Activated CD8-positive, alpha-beta T cell treated with anti-CD3 and anti-CD28 coated beads, Interleukin-2, amount 10 ng/mL, durations not matched to agents 7 days and 5 days (primary cell): Measurements from ENCODE around the gene KRTAP21-1. TPM values are rescaled to one million over a fixed set of nuclear protein-coding genes. Genes with fewer than 3 reads are reported as not detected.
"Not testable (repeated sequence)": the region's sequence is repeated elsewhere in the genome, so short reads cannot be mapped to it uniquely, and the experiment has no call there.

Experiments used
- ATAC-seq: fragments of 150-1000 bp; cut with Tn5 transposase; one replicate; pipeline ENCODE4 v1.10.0; 2021; ENCODE audit warnings: moderate library complexity
- CTCF ChIA-PET: fragments of 350-600 bp; sonication (Branson Sonifier 250); formaldehyde crosslinking; loops from one replicate; lab custom pipeline; 2021; ENCODE audit warnings: antibody characterized with exemption; lab: Charles Lee
- POLR2A ChIA-PET: fragments of 350-600 bp; sonication (Branson Sonifier 250); formaldehyde crosslinking; loops from one replicate; lab custom pipeline; 2021; ENCODE audit warnings: antibody characterized with exemption; lab: Charles Lee
- DNase-seq: peaks from one replicate; pipeline ENCODE4 v3.0.0-alpha.2; 2020
- H3K27ac Mint-ChIP-seq: one replicate; pipeline ENCODE4 v1.8.0; 2021; ENCODE audit warnings: mild to moderate bottlenecking, mixed read lengths
- H3K27me3 Mint-ChIP-seq: one replicate; pipeline ENCODE4 v1.8.0; 2021; ENCODE audit warnings: low read depth, mixed read lengths
- H3K36me3 Mint-ChIP-seq: one replicate; pipeline ENCODE4 v1.8.0; 2021; ENCODE audit warnings: low read depth, mixed read lengths
- H3K4me1 Mint-ChIP-seq: one replicate; pipeline ENCODE4 v1.8.0; 2021; ENCODE audit warnings: low read depth, mixed read lengths
- H3K4me3 Mint-ChIP-seq: one replicate; pipeline ENCODE4 v1.8.0; 2021; ENCODE audit warnings: mild to moderate bottlenecking, mixed read lengths
- H3K9me3 Mint-ChIP-seq: one replicate; pipeline ENCODE4 v1.8.0; 2022; ENCODE audit warnings: mixed read lengths; ENCODE audit not compliant: insufficient read depth
- total RNA-seq, 2 experiments: library from RNA; stranded (reverse); gene quantifications; one replicate each; pipeline ENCODE4 v1.2.3, GENCODE V29; 2021

The KRTAP21-1 gene
- total RNA-seq = not detected

- ATAC-seq, H3K9me3 Mint-ChIP-seq, H3K36me3 Mint-ChIP-seq, H3K4me1 Mint-ChIP-seq, CTCF ChIA-PET, H3K27me3 Mint-ChIP-seq, H3K4me3 Mint-ChIP-seq, DNase-seq, H3K27ac Mint-ChIP-seq, POLR2A ChIA-PET: not testable (repeated sequence)
These were observed at the start of gene KRTAP21-1 for GRCh38 chr21:30755328-30755727. KRTAP21-1 (minus strand) TSS chr21:30755428; CDS start chr21:30755378, 50 bp downstream.

DNA sequence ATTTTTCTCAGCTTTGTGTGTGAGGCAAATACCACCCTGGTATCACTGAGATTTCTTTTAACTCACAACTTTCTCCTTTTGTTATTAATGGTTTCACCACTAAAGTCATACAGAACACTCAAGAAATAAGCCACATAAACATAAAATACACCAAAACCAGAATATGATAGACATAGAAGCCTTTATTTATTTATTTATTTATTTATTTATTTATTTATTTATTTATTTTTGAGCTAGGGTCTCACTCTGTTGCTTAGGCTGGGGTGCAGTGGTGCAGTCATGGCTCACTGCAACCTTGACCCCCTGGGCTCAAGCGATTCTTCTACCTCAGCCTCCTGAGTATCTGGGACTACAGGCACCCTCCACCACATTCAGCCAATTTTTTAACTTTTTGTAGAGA is 45.4 kb upstream of the KRTAP21-1 start:
- Mint-ChIP-seq H3K27ac (no peak overlapping the region), H3K4me1 (no peaks in the 10 kb centered on the region), H3K27me3 (peaks cover 3% of the 10 kb centered on the region), H3K9me3 (no peaks in the 10 kb centered on the region), H3K36me3 (no peaks in the 10 kb centered on the region), H3K4me3 (no peak overlapping the region)
- ATAC-seq = no peak
- ChIA-PET CTCF (no interaction called here), POLR2A (no interaction called here)
- DNase-seq = no peak

- H3K9me3 Mint-ChIP-seq = no peaks in the 10 kb centered on the region
- ATAC-seq (no peak), DNase-seq (no peak)
- ChIA-PET CTCF (no interaction called here), POLR2A (no interaction called here)
- H3K4me3 Mint-ChIP-seq = no peak overlapping the region
- no peak overlapping the region for H3K27ac Mint-ChIP-seq
- no peaks in the 10 kb centered on the region for H3K36me3 Mint-ChIP-seq
- H3K27me3 Mint-ChIP-seq = peaks cover 5% of the 10 kb centered on the region
- no peaks in the 10 kb centered on the region for H3K4me1 Mint-ChIP-seq
These were observed 38.5 kb upstream of the KRTAP21-1 start for GRCh38 chr21:30793581-30794314.

- POLR2A ChIA-PET = no interaction called here
- no peaks in the 10 kb centered on the region for H3K4me1 Mint-ChIP-seq
- H3K9me3 Mint-ChIP-seq = no peaks in the 10 kb centered on the region
- peaks cover 6% of the 10 kb centered on the region for H3K27me3 Mint-ChIP-seq
- no peak overlapping the region for H3K4me3 Mint-ChIP-seq
- CTCF ChIA-PET = no interaction called here
- ATAC-seq (no peak), DNase-seq (no peak)
- no peak overlapping the region for H3K27ac Mint-ChIP-seq
- H3K36me3 Mint-ChIP-seq = no peaks in the 10 kb centered on the region
These were observed 24.0 kb upstream of the KRTAP21-1 start for GRCh38 chr21:30779249-30779648.

DNA sequence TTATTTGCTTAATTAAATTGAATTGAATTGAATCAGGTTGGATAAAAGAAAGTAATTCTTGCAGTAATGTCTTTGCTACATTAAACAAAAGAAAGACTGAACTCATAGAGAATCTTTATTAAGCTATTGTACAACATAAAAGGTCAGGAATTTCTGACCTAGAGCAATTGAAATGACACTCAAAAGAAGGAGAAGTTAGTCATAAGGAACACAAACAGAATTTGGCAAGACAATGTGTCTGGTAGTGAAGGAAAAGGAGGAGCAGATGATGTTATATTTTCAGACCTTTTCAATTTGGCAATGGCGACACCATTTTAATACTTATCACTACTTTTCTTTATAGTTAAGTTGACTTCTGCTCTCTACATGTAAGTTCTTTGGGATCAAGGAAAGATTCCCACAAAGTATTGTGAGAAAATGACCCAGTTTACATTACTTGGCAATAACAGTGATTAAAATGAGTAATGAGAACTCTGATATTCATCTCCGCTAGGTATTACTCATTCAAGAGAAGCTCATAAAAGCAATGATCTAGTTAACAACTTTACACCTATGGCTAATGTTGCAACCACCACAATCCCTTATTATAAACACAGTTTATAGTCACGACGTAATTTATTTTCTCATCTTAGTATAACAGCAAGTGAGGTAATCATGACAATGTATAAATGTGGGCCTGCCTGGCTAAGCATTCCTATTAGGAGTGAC is 14.7 kb upstream of the KRTAP21-1 start:
- no peaks in the 10 kb centered on the region for H3K4me1 Mint-ChIP-seq
- DNase-seq = no peak
- CTCF ChIA-PET = no interaction called here

GRCh38 chr21:30760776-30761175 is 5.5 kb upstream of the KRTAP21-1 start:
- Mint-ChIP-seq H3K9me3 (no peaks in the 10 kb centered on the region), H3K4me1 (no peaks in the 10 kb centered on the region), H3K27me3 (no peaks in the 10 kb centered on the region), H3K27ac (no peak overlapping the region), H3K36me3 (no peaks in the 10 kb centered on the region), H3K4me3 (no peak overlapping the region)
- ChIA-PET CTCF (no interaction called here), POLR2A (no interaction called here)
- ATAC-seq = no peak
- no peak for DNase-seq

More for the DNA sequence above, 14.7 kb upstream of the KRTAP21-1 start:
- Mint-ChIP-seq H3K27me3 (no peaks in the 10 kb centered on the region), H3K4me3 (no peak overlapping the region), H3K9me3 (no peaks in the 10 kb centered on the region), H3K36me3 (no peaks in the 10 kb centered on the region), H3K27ac (no peak overlapping the region)
- no peak for ATAC-seq
- POLR2A ChIA-PET = no interaction called here

DNA sequence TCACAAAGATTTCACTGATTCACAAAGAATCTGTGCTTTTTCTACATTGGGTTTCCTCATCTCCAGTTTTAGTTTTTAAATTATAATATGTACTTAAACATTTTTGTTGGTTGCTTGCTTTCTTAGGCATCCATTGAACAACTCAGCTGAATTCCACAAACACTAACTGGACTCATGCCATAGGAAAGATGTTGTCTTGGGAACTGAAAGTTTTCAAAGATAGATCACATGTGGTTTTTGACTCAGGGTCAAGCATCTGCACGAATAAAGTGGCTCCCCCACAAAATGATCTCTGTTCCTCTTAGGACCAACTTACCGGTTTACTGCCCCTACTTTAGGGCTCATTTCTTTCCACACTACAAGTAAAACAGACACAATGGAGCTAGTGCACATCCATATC is 3.1 kb upstream of the KRTAP21-1 start:
- POLR2A ChIA-PET = no interaction called here
- Mint-ChIP-seq H3K9me3 (no peaks in the 10 kb centered on the region), H3K36me3 (no peaks in the 10 kb centered on the region), H3K27ac (no peak overlapping the region), H3K4me1 (no peaks in the 10 kb centered on the region), H3K4me3 (no peak overlapping the region), H3K27me3 (no peaks in the 10 kb centered on the region)
- ATAC-seq (no peak), DNase-seq (no peak)
- CTCF ChIA-PET = no interaction called here

DNA sequence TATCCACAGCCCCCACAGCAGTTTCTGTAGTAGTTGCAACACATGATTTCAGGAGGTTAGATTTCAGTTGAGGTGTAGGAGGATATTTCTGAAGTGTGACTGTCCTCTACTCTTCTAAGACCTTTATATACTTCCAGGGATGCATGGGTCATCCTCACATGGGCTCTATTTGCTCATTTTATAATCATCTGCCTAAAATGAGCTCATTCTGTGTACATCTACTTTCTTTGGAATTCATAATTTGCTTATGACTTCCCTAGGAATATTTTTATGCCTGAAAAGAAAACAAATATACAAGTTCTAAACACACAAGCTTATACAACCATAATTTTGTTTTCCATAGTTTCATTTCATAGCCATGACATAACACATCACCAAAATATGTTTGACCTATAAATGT is 8.1 kb downstream of the KRTAP21-1 start, which contains the start of gene KRTAP21-2:
Gene KRTAP21-2, minus strand, starts transcription at position 101 of the 400 bp plus-strand sequence. Its CDS starts 57 bp downstream, at position 44.
- Mint-ChIP-seq H3K27me3 (peaks cover 3% of the 10 kb centered on the region), H3K9me3 (no peaks in the 10 kb centered on the region), H3K27ac (no peak within 1 kb of the TSS), H3K36me3 (no peaks in the 10 kb centered on the region), H3K4me3 (no peak within 1 kb of the TSS), H3K4me1 (no peaks in the 10 kb centered on the region)
- ChIA-PET POLR2A (interaction anchor here (0.6 kb wide), 1 partner anchor 860 kb away, joined by 3 read pairs; no protein-coding TSS in a partner anchor), CTCF (no interaction called here)
- no peak for DNase-seq
- no peak for ATAC-seq

DNA sequence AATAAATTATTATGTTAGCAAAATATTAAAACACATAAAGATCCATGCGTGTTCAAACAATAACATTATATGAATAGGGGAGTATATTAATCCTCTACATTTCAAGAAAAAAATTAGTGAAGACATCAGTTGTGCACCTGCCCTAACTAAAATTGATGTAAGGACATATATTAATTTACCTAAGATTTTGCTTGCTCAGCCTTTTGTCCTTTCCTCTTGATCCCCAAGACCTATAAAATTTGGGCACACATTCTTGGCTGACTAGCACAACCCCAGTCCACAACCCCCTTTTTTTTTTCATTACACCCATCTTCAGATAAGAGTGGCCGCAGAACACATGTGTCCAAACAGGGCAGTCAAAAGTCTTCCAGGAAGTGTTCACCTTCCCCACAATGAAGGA is 14.8 kb downstream of the KRTAP21-1 start:
- H3K4me3 Mint-ChIP-seq = no peak overlapping the region
- ChIA-PET CTCF (no interaction called here), POLR2A (no interaction called here)
- ATAC-seq (no peak), DNase-seq (no peak)
- H3K27ac Mint-ChIP-seq = no peak overlapping the region
- no peaks in the 10 kb centered on the region for H3K27me3 Mint-ChIP-seq
- no peaks in the 10 kb centered on the region for H3K4me1 Mint-ChIP-seq
- H3K9me3 Mint-ChIP-seq = no peaks in the 10 kb centered on the region
- no peaks in the 10 kb centered on the region for H3K36me3 Mint-ChIP-seq

- Mint-ChIP-seq H3K4me1 (no peaks in the 10 kb centered on the region), H3K9me3 (no peaks in the 10 kb centered on the region), H3K4me3 (no peak overlapping the region), H3K27ac (no peak overlapping the region), H3K27me3 (no peaks in the 10 kb centered on the region), H3K36me3 (no peaks in the 10 kb centered on the region)
- no peak for ATAC-seq
- CTCF ChIA-PET = no interaction called here
- POLR2A ChIA-PET = no interaction called here
- DNase-seq = no peak
These were observed 22.2 kb downstream of the KRTAP21-1 start for GRCh38 chr21:30733026-30733425.

DNA sequence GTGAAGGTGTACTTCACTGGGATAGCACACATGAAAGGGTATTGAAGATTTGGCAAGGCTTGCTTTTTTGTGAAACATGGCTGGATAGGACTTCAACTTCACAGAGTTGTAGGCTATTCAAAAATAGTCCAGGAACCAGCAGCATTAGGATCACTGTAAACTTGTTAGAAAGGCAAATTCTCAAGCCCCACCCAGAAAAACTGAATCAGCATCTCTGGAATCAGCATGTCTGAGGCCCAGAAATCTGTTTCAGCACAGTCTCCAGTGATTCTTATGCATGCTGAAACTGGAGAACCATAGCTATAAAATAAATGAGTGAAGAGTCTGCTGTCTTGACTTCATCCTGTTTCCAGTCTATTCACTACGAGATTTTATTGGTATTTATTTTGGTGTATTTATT is 28.5 kb downstream of the KRTAP21-1 start:
- no peaks in the 10 kb centered on the region for H3K4me1 Mint-ChIP-seq
- no peak overlapping the region for H3K27ac Mint-ChIP-seq
- ChIA-PET CTCF (no interaction called here), POLR2A (no interaction called here)
- H3K4me3 Mint-ChIP-seq = no peak overlapping the region
- H3K9me3 Mint-ChIP-seq = no peaks in the 10 kb centered on the region
- no peak for DNase-seq
- no peaks in the 10 kb centered on the region for H3K27me3 Mint-ChIP-seq
- no peak for ATAC-seq
- H3K36me3 Mint-ChIP-seq = no peaks in the 10 kb centered on the region

DNA sequence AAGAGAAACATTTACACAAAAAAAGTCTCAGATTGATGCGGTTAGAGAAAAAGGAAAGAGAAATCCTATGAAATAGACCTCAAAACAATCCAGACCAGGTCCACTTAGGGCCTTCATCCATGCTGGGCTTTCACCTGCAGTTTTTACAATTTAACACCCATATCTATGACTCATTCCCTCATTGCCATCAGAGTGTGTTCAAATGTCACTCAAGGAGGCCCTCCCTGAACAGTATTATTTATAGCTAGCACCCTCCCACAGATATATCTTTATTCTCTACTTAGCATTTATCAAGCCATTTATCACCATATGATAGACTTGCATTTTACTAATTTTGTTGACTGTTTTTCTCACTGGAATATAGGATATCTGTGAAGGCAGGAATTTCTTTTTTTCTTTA is 35.8 kb downstream of the KRTAP21-1 start:
- H3K36me3 Mint-ChIP-seq = no peaks in the 10 kb centered on the region
- ChIA-PET CTCF (no interaction called here), POLR2A (no interaction called here)
- no peaks in the 10 kb centered on the region for H3K9me3 Mint-ChIP-seq
- peaks cover 9% of the 10 kb centered on the region for H3K4me1 Mint-ChIP-seq
- no peaks in the 10 kb centered on the region for H3K27me3 Mint-ChIP-seq
- H3K27ac Mint-ChIP-seq = peak overlapping the region; percentile 8
- no peak overlapping the region for H3K4me3 Mint-ChIP-seq
- DNase-seq (no peak), ATAC-seq (no peak)
